NCI-H128 (cell line): Measurements from ENCODE around the gene ZNF577.

Experiments used
- DNase-seq: peaks from one replicate; lab custom pipeline; 2025; ENCODE audit not compliant: unreplicated experiment; lab: John Stamatoyannopoulos, UW

ZNF577 gene

DNA sequence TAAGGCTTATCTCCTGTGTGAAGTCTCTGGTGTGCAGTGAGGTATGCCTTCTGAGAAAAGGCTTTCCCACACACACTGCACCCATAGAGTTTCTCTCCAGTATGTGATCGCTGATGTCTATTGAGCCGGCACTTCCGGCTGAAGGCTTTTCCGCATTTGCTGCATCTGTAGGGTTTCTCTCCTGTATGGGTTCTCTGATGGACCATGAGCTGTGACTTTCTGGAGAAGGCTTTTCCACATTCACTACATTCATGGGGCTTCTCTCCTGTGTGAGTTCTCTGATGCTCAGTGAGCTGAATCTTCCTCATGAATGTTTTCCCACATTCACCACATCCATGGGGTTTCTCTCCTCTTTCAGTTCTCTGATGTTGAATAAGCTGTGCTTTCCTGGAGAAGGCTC is 14.7 kb downstream of the ZNF577 start:
- DNase-seq, result no peak

DNA sequence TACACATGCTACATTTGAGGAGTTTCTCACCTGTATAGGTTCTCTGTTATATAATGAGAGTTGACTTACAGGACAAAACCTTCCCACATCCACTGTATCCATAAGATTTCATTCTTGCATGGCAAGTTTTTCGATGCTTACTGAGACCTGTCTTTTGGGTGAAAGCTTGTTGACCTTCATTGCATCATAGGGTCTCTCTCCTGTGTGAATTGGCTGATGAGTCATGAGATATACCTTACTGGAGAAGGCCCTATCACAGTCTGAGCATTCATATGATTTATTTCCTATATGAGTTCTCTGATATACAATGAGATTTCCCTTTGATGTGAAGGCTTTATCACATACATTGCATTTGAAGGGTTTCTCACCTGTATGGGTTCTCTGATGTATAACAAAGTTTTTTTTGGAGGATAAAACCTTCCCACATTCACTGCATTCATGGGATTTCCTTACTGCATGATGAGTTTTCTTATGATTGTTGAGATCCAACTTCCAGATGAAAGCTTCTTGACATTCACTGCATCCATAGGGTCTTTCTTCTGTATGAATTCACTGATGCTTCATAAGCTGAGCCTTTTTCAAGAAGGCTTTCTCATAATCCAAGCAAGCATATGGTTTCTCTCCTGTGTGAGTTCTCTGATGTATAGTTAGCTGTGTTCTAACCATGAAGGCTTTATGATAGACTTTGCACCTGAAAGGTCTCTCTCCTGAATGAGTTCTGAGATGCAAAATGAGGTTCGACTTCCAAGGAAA is 25.7 kb downstream of the ZNF577 start:
- no peak for DNase-seq

DNA sequence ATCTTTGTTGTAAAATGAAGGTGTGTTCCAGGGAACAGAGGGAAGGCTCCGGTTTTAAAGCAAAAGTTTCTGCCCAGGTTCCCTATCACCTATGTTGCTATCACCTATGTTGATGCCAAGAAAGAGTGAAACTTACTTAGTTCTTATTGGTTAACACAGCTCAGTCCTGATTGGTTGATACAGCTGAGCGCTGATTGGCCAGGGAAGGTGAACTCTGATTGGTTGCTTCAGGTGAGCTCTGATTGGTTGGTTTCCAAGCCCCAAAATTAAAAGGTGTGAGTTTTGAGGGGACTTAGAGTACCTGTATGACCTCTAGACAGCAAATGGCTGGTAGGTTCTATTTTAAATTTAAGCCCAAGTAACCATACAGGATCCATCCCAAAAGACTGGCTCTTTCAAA is 50.6 kb downstream of the ZNF577 start:
- no peak for DNase-seq

GRCh38 chr19:51830274-51830673 is 57.5 kb downstream of the ZNF577 start:
- DNase-seq, result no peak

- DNase-seq, result no peak
Observed at GRCh38 chr19:51824281-51825005, 63.3 kb downstream of the ZNF577 start.

DNA sequence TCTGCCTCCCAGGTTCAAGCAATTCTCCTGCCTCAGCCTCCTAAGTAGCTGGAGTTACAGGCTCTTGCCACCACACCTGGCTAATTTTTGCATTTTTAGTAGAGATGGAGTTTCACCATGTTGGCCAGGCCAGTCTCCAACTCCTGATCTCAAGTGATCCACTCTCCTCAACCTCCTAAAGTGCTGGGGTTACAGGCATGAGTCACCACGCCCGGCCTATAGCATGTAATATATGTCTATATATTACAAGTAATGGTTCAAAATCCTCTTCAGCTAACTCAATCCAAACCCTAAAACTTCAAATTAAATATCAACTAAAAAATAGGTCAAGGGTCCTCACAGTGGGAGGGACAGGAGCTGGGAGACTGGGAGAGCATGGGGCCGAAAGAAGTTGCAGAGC is 64.8 kb downstream of the ZNF577 start:
- no peak for DNase-seq

- DNase-seq, result no peak
Observed at GRCh38 chr19:51822325-51822724, 65.4 kb downstream of the ZNF577 start.

DNA sequence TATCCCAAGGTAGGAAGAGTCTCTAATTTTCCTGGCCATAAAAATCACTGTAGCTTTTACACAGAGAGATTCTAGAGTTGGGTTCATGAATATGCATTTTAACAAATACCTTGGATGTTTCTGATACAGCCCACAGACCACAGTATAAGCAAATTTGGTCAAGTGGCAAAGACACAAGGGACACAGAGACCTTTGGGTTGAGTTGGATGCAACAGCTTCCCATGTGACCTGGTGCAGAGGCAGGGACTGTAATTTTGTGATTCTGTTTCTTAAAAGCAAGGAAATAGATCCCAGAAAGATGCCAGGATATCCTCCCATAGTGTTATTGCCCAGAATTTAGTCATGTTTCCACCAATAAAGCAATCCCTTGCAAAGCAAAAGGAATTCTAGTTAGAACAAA is 65.8 kb downstream of the ZNF577 start:
- no peak for DNase-seq

DNA sequence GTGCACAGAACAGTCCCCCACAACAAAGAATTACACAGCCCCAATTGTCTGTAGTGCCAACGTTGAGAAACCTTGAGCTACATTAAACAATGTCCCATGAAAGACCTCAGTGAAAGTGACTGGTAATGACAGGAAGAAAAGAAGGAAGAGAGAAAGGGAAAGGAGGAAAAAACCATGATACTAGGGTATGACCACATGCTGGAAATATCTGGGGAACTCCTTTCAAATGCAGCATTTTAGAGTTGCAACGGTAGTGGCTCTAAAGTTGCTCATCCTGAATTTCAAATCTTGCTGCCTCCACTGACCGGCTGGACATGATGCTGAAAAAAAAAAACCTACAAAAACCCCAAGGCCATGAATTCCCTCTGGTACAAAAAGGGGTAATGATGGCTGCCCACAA is 66.3 kb downstream of the ZNF577 start:
- DNase-seq, result no peak
